Loucy (cell line): ENCODE measurements around the gene MITF.

Experiments used
- H2AFZ ChIP-seq: fragments of 200-600 bp; sonication (generic); 2 replicates; pipeline ENCODE4 v1.6.0; 2016; ENCODE audit warnings: antibody characterized with exemption, mild to moderate bottlenecking, low read length, moderate library complexity
- H3F3A ChIP-seq: fragments of 200-600 bp; 2 replicates; pipeline ENCODE4 v1.6.0; 2016; ENCODE audit warnings: antibody characterized with exemption, low read depth, mild to moderate bottlenecking
- H3K27me3 ChIP-seq: fragments of 200-600 bp; sonication (generic); 2 replicates; pipeline ENCODE4 v1.6.1; 2014; ENCODE audit warnings: low read length, mild to moderate bottlenecking; ENCODE audit not compliant: insufficient read depth, poor library complexity, severe bottlenecking
- H3K36me3 ChIP-seq: fragments of 200-600 bp; sonication (generic); 2 replicates; pipeline ENCODE4 v1.6.1; 2016; ENCODE audit warnings: low read length; ENCODE audit not compliant: insufficient read depth
- H3K4me1 ChIP-seq: fragments of 200-600 bp; sonication (generic); 2 replicates; pipeline ENCODE4 v1.5.1; 2014; ENCODE audit warnings: low read length, mild to moderate bottlenecking; ENCODE audit not compliant: insufficient read depth, poor library complexity, severe bottlenecking
- H3K4me2 ChIP-seq: fragments of 200-600 bp; sonication (generic); 2 replicates; pipeline ENCODE4 v1.6.0; 2014; ENCODE audit warnings: antibody characterized with exemption, low read length, low read depth, mild to moderate bottlenecking; ENCODE audit not compliant: poor library complexity, severe bottlenecking
- H3K4me3 ChIP-seq: fragments of 200-600 bp; sonication (generic); 2 replicates; pipeline ENCODE4 v1.5.1; 2014; ENCODE audit warnings: low read length, mild to moderate bottlenecking, mixed read lengths; ENCODE audit not compliant: poor library complexity, severe bottlenecking
- H3K79me2 ChIP-seq: fragments of 200-600 bp; sonication (generic); 2 replicates; pipeline ENCODE4 v1.6.1; 2014; ENCODE audit warnings: low read length; ENCODE audit not compliant: insufficient read depth
- H3K9ac ChIP-seq: fragments of 200-600 bp; sonication (generic); 2 replicates; pipeline ENCODE4 v1.6.0; 2014; ENCODE audit warnings: mild to moderate bottlenecking, low read depth, low read length, moderate library complexity; ENCODE audit not compliant: poor library complexity, severe bottlenecking
- H3K9me2 ChIP-seq: fragments of 200-600 bp; sonication (generic); replicated peaks from 2 replicates; pipeline ENCODE4 v1.6.1; 2016; ENCODE audit warnings: low read depth, low read length, mixed read lengths
- H3K9me3 ChIP-seq: fragments of 200-600 bp; sonication (generic); 2 replicates; pipeline ENCODE4 v1.6.1; 2014; ENCODE audit warnings: mild to moderate bottlenecking, antibody characterized with exemption, low read length, low read depth; ENCODE audit not compliant: insufficient read depth
- H4K20me1 ChIP-seq: fragments of 200-600 bp; sonication (generic); 2 replicates; pipeline ENCODE4 v1.6.0; 2014; ENCODE audit warnings: antibody characterized with exemption, low read length, mild to moderate bottlenecking; ENCODE audit not compliant: insufficient read depth, poor library complexity, severe bottlenecking
- EZH2phosphoT487 ChIP-seq: fragments of 200-600 bp; IDR thresholded peaks from 2 replicates; pipeline ENCODE4 v1.6.1; 2018; ENCODE audit warnings: antibody characterized with exemption, mild to moderate bottlenecking, moderate library complexity, borderline replicate concordance
- TF ChIP-seq, protein P1 (sequence below): fragments of 200-600 bp; sonication (generic); conservative IDR thresholded peaks from 2 replicates; pipeline ENCODE4 v1.5.1; 2014; ENCODE audit warnings: mild to moderate bottlenecking, antibody characterized with exemption, low read length

The MITF gene

DNA sequence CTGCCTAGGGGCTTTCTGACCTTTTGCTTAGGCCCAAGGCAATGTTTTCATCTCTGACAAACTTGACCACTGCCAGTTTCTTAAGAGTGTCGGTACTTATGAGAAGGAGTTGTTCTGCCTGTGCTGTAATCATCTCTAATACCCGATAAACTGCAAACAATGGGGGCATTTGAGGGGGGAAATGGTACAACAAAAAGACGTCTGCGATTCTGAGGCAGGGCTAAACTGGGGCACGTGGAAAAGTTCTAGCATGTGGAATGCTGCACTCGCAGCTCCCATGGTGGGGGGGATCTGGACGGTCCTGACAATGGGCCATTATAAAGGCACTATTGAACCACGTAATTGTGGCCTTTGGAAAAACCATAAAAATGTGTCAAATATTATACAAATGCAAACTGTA, 187.1 kb downstream of the MITF start:
- Histone ChIP-seq H3K27me3 (no peaks in the 10 kb centered on the region), H3K79me2 (no peaks in the 10 kb centered on the region), H3K4me3 (no peak overlapping the region), H3F3A (no peaks in the 10 kb centered on the region), H3K4me1 (no peaks in the 10 kb centered on the region), H4K20me1 (no peaks in the 10 kb centered on the region), H3K4me2 (no peak overlapping the region), H3K36me3 (no peaks in the 10 kb centered on the region), H2AFZ (no peak overlapping the region), H3K9me3 (no peaks in the 10 kb centered on the region), H3K9ac (no peak overlapping the region), H3K9me2 (no peaks in the 10 kb centered on the region)
- TF ChIP-seq, protein P1, sequence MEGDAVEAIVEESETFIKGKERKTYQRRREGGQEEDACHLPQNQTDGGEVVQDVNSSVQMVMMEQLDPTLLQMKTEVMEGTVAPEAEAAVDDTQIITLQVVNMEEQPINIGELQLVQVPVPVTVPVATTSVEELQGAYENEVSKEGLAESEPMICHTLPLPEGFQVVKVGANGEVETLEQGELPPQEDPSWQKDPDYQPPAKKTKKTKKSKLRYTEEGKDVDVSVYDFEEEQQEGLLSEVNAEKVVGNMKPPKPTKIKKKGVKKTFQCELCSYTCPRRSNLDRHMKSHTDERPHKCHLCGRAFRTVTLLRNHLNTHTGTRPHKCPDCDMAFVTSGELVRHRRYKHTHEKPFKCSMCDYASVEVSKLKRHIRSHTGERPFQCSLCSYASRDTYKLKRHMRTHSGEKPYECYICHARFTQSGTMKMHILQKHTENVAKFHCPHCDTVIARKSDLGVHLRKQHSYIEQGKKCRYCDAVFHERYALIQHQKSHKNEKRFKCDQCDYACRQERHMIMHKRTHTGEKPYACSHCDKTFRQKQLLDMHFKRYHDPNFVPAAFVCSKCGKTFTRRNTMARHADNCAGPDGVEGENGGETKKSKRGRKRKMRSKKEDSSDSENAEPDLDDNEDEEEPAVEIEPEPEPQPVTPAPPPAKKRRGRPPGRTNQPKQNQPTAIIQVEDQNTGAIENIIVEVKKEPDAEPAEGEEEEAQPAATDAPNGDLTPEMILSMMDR, result no peak
- TF ChIP-seq EZH2phosphoT487, result no peak

DNA sequence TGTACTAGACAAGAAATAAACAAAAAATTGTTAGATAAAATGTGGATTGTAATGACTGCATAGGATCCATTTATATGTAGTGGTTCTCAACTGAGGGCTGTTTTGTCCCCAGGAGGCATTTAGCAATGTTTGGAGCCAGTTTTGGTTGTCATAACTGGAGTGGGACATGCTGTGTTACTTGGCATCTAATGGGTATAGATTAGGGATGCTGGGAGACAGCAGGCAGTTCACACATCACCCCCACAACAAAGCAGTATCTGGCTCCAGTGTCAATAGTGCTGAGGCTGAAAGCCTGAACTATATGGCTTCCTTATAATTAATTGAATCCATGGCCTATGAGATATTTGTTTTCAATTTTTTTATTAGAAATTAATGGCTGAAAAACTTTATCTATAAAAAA, 188.3 kb downstream of the MITF start:
- H3K9me3 ChIP-seq, result no peaks in the 10 kb centered on the region
- H3K9me2 ChIP-seq, result no peaks in the 10 kb centered on the region
- H3K27me3 ChIP-seq, result no peaks in the 10 kb centered on the region
- H3K4me2 ChIP-seq, result no peak overlapping the region
- no peaks in the 10 kb centered on the region for H3F3A ChIP-seq
- no peak overlapping the region for H2AFZ ChIP-seq
- H3K36me3 ChIP-seq, result no peaks in the 10 kb centered on the region
- no peaks in the 10 kb centered on the region for H4K20me1 ChIP-seq
- TF ChIP-seq, protein P1, result no peak
- no peak for TF ChIP-seq EZH2phosphoT487
- H3K4me3 ChIP-seq, result no peak overlapping the region
- no peaks in the 10 kb centered on the region for H3K4me1 ChIP-seq
- H3K79me2 ChIP-seq, result no peaks in the 10 kb centered on the region
- no peak overlapping the region for H3K9ac ChIP-seq

GRCh38 chr3:69929019-69929418, 189.8 kb downstream of the MITF start:
- H3K79me2 ChIP-seq, result no peaks in the 10 kb centered on the region
- TF ChIP-seq EZH2phosphoT487, result no peak
- TF ChIP-seq, protein P1, result no peak
- H4K20me1 ChIP-seq, result no peaks in the 10 kb centered on the region
- H3K36me3 ChIP-seq, result no peaks in the 10 kb centered on the region
- H2AFZ ChIP-seq, result no peak overlapping the region
- no peaks in the 10 kb centered on the region for H3K9me3 ChIP-seq
- H3K27me3 ChIP-seq, result no peaks in the 10 kb centered on the region
- no peaks in the 10 kb centered on the region for H3K9me2 ChIP-seq
- no peaks in the 10 kb centered on the region for H3F3A ChIP-seq
- no peak overlapping the region for H3K4me2 ChIP-seq
- no peaks in the 10 kb centered on the region for H3K4me1 ChIP-seq
- no peak overlapping the region for H3K9ac ChIP-seq
- no peak overlapping the region for H3K4me3 ChIP-seq
